Esophagus squamous epithelium (tissue), 5 donors: ENCODE results near the gene XYLT2. TPM values are rescaled to one million over a fixed set of nuclear protein-coding genes. Genes with fewer than 3 reads are reported as not detected.
"Not testable (repeated sequence)": the region's sequence is repeated elsewhere in the genome, so short reads cannot be mapped to it uniquely, and the experiment has no call there.

Experiments used
- DNase-seq: peaks from one replicate; lab custom pipeline; 2025; lab: John Stamatoyannopoulos, UW
- H3K27ac ChIP-seq, 4 donors: fragments of 200-600 bp; sonication (generic); one replicate each; pipeline ENCODE4 v1.5.1; 2016 to 2019; ENCODE audit warnings: mild to moderate bottlenecking in 1 of 4
- H3K27me3 ChIP-seq, 4 donors: fragments of 200-600 bp; sonication (generic); 1 replicate in 3 of 4; 2 replicates in 1 of 4; pipeline versions ENCODE4 v1.5.1 to v1.6.0; 2017 to 2021; ENCODE audit warnings: antibody characterized with exemption in 1 of 4
- H3K36me3 ChIP-seq, 3 donors: fragments of 200-600 bp; sonication (generic); one replicate each; pipeline ENCODE4 v1.5.1; 2016 to 2019
- H3K4me1 ChIP-seq, 3 donors: fragments of 200-600 bp; sonication (generic); one replicate each; pipeline ENCODE4 v1.5.1; 2017 to 2019
- H3K4me3 ChIP-seq, 4 donors: fragments of 200-600 bp; sonication (generic); 1 replicate in 3 of 4; 2 replicates in 1 of 4; pipeline ENCODE4 v1.5.1; 2016 to 2019; ENCODE audit warnings: mild to moderate bottlenecking in 2 of 4, moderate library complexity in 1 of 4
- H3K9me3 ChIP-seq, 3 donors: fragments of 200-600 bp; sonication (generic); one replicate each; pipeline ENCODE4 v1.5.1; 2016 to 2019
- POLR2A ChIP-seq, 4 donors: fragments of 450-650 bp; IDR thresholded peaks; one replicate each; pipeline ENCODE4 v1.6.1; 2017; ENCODE audit warnings: antibody characterized with exemption in 4 of 4, mild to moderate bottlenecking in 4 of 4, moderate library complexity in 3 of 4
- WGBS, 2 donors: methylation state at CpG; one replicate each; pipeline ENCODE4 v1.1.5; 2018; 5-methylcytosine and 5-hydroxymethylcytosine counted together
- intact Hi-C: fragments of 100-400 bp; cut with DNase I; formaldehyde crosslinking; loops from one replicate; pipeline ENCODE4 v1.15.0; 2022
- total RNA-seq, 4 donors: library from RNA; depleted of rRNA; stranded (reverse); fragments of >200 nt; gene quantifications; one replicate each; pipeline ENCODE4 v1.1.0, GENCODE V29; 2016
- TF ChIP-seq, protein P1 (sequence below), 6 experiments: fragments of 450-650 bp in 4 of 6; fragments of 200-600 bp in 2 of 6; sonication (generic) in 2 of 6; IDR thresholded peaks; one replicate each; pipeline ENCODE4 v1.5.1; 2016 to 2019; ENCODE audit warnings: antibody characterized with exemption in 6 of 6, mild to moderate bottlenecking in 4 of 6, moderate library complexity in 4 of 6
- donor health status: DM: yes; HTN: yes; CAD: no.

Gene XYLT2
- total RNA-seq = 10 to 100 TPM; 10.0 to 17.5 (median 13.5) TPM

DNA sequence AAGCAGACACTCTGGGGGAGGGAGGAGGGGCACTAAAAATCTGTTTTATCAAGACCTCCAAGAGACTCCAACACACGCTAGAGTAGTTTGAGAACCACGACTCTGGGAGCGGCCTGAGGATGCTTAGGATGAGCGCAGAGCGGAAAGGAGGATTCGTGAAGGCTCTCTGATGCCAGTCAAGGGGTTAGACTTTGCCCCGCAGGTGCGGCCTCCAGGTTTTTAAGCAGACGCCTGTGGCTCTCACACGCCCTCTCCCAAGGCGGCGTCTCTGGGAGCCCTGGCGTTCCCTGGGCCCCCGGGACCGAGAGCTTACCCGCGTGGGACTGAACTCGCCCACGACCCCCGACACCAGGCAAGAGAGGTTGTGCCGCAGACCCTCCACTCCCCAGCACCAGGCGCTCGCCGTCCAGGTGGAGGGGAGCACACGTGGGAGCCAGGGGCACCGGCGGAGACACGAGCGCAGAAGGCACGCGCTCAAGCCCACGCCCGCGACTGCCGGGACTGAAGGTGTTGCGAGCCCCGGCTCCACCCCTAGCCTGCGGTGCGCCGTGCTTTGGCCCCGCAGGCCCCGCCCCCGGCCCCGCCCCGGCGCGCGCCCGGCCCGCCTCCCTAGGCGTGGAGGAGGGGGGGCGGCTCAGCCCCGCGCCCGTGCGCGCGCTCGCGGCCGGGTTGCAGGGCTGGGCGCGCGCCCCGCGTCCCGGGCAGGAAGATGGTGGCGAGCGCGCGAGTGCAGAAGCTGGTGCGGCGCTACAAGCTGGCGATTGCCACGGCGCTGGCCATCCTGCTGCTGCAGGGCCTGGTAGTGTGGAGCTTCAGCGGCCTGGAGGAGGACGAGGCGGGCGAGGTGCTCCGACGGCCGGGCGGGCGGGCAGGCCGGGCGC, at the start of gene XYLT2:
Gene XYLT2 (plus strand): TSS at position 695 of the 881 bp plus-strand sequence. CDS start 15 bp downstream, at position 710.
- 20% methylated on average over 3 of the region's 87 CpGs; no CpG with 5 or more reads in 1 of the 2 donors for WGBS, 2 donors
- no peak for DNase-seq
- H3K27me3 ChIP-seq = no peaks in the 10 kb centered on the region
- H3K4me1 ChIP-seq = peaks cover 20 to 41% (median 31%) of the 10 kb centered on the region in 3 donors
- TF ChIP-seq POLR2A (IDR thresholded peaks at IDR 0.05) = peak in 2 of 4 donors; percentile 45 to 55
- TF ChIP-seq, protein P1, sequence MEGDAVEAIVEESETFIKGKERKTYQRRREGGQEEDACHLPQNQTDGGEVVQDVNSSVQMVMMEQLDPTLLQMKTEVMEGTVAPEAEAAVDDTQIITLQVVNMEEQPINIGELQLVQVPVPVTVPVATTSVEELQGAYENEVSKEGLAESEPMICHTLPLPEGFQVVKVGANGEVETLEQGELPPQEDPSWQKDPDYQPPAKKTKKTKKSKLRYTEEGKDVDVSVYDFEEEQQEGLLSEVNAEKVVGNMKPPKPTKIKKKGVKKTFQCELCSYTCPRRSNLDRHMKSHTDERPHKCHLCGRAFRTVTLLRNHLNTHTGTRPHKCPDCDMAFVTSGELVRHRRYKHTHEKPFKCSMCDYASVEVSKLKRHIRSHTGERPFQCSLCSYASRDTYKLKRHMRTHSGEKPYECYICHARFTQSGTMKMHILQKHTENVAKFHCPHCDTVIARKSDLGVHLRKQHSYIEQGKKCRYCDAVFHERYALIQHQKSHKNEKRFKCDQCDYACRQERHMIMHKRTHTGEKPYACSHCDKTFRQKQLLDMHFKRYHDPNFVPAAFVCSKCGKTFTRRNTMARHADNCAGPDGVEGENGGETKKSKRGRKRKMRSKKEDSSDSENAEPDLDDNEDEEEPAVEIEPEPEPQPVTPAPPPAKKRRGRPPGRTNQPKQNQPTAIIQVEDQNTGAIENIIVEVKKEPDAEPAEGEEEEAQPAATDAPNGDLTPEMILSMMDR (IDR thresholded peaks at IDR 0.05) = no peak
- peak within 1 kb of the TSS; percentile 72 to 95 (median 78) for H3K4me3 ChIP-seq
- H3K36me3 ChIP-seq = no peaks in the 10 kb centered on the region
- intact Hi-C loops = no loop called here
- peak within 1 kb of the TSS; percentile 81 to 88 (median 82) for H3K27ac ChIP-seq
- H3K9me3 ChIP-seq = no peaks in the 10 kb centered on the region

DNA sequence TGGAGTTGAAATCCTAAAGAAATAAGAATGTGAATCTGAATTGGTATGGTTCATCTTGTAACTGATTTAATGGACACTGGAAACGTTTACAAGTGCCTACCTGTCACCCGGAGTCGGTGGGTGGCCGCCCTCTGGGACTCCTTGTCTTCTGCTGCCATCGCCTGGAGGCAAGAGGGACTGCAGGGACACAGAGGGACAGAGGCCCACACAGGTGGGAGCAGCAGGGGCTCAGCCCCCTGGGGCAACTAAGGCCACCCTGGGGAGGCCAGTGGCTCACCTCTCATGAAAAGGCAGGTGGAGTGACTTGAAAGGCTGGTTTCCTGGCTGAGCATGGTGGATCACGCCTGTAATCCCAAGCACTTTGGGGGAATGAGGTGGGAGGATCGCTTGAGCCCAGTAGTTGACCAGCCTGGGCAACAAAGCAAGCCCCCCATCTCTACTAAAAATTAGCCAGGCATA, 48.5 kb upstream of the XYLT2 start:
- no peaks in the 10 kb centered on the region for H3K4me1 ChIP-seq
- intact Hi-C loops = loop anchor here (5.0 kb wide), 1 partner anchor 95 kb away; the partner anchor contains the start of gene COL1A1
- no peaks in the 10 kb centered on the region for H3K9me3 ChIP-seq
- no peak overlapping the region for H3K27ac ChIP-seq
- H3K36me3 ChIP-seq = no peaks in the 10 kb centered on the region
- 0 to 18% methylated on average over 3 to 7 of the region's 7 CpGs for WGBS, 2 donors
- TF ChIP-seq, protein P1 (IDR thresholded peaks at IDR 0.05) = peak; percentile 67 to 99 (median 94)
- no peak for TF ChIP-seq POLR2A (IDR thresholded peaks at IDR 0.05)
- no peak for DNase-seq
- H3K4me3 ChIP-seq = no peak overlapping the region
- no peaks in the 10 kb centered on the region for H3K27me3 ChIP-seq

- Histone ChIP-seq H3K27me3 (no peaks in the 10 kb centered on the region), H3K27ac (no peak overlapping the region), H3K9me3 (no peaks in the 10 kb centered on the region), H3K4me3 (no peak overlapping the region), H3K36me3 (no peaks in the 10 kb centered on the region), H3K4me1 (no peaks in the 10 kb centered on the region)
- DNase-seq = no peak
- WGBS, 2 donors = 69 to 84% methylated on average over 8 to 10 of the region's 11 CpGs
- TF ChIP-seq, protein P1 (IDR thresholded peaks at IDR 0.05) = no peak
- TF ChIP-seq POLR2A (IDR thresholded peaks at IDR 0.05) = no peak
- intact Hi-C loops = loop anchor here (5.0 kb wide), 1 partner anchor 96 kb away; the partner anchor contains the start of gene COL1A1
These were observed 47.9 kb upstream of the XYLT2 start for GRCh38 chr17:50298018-50298417.

DNA sequence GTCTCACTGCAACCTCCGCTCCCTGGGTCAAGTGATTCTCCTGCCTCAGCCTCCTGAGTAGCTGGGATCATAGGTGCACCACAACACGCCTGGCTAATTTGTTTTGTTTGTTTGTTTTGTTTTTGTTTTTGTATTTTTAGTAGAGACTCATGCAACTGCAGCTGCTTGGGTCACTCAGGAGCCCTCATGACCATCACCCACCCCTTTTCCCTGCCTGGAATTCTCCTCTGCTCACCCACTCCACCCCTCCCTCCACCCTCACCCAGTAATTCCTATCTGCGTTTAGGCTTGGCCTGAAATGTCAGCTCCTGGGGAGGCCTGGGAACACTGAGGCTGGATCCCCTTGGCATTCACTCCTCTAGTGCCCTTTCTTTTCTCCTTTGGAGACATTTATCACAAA, 46.1 kb upstream of the XYLT2 start:
- Histone ChIP-seq H3K4me1 (peaks cover 0 to 7% (median 2%) of the 10 kb centered on the region in 3 donors), H3K27ac (no peak overlapping the region), H3K9me3 (no peaks in the 10 kb centered on the region), H3K27me3 (no peaks in the 10 kb centered on the region), H3K36me3 (no peaks in the 10 kb centered on the region), H3K4me3 (no peak overlapping the region)
- 69 to 83% methylated on average over 3 of the region's 3 CpGs for WGBS, 2 donors
- intact Hi-C loops = loop anchor here (5.0 kb wide), 1 partner anchor 97 kb away; the partner anchor contains the start of gene COL1A1
- no peak for DNase-seq
- no peak for TF ChIP-seq POLR2A (IDR thresholded peaks at IDR 0.05)
- TF ChIP-seq, protein P1 (IDR thresholded peaks at IDR 0.05) = no peak

GRCh38 chr17:50300824-50301223, 45.1 kb upstream of the XYLT2 start:
- H3K4me1 ChIP-seq = peaks cover 0 to 16% (median 7%) of the 10 kb centered on the region in 3 donors
- intact Hi-C loops, H3K36me3 ChIP-seq, H3K27ac ChIP-seq, H3K4me3 ChIP-seq, DNase-seq, H3K9me3 ChIP-seq, H3K27me3 ChIP-seq: not testable (repeated sequence)
- WGBS, 2 donors = 19 to 25% methylated on average over 1 of the region's 1 CpG
